Neural progenitor cell (in vitro differentiated cells): ENCODE results near the gene UTS2.

Experiments used
- EZH2 ChIP-seq: fragments of 200-600 bp; sonication (generic); IDR thresholded peaks from 2 replicates; pipeline ENCODE4 v1.6.1; 2017; ENCODE audit warnings: antibody characterized with exemption, mild to moderate bottlenecking, moderate library complexity
- EZH2phosphoT487 ChIP-seq: fragments of 200-600 bp; sonication (generic); IDR thresholded peaks from 2 replicates; pipeline ENCODE4 v1.6.1; 2017; ENCODE audit warnings: antibody characterized with exemption
- TF ChIP-seq, protein P1 (sequence below): fragments of 200-600 bp; sonication (generic); IDR thresholded peaks from 2 replicates; pipeline ENCODE4 v1.5.1; 2017; ENCODE audit warnings: antibody characterized with exemption, mild to moderate bottlenecking

DNA sequence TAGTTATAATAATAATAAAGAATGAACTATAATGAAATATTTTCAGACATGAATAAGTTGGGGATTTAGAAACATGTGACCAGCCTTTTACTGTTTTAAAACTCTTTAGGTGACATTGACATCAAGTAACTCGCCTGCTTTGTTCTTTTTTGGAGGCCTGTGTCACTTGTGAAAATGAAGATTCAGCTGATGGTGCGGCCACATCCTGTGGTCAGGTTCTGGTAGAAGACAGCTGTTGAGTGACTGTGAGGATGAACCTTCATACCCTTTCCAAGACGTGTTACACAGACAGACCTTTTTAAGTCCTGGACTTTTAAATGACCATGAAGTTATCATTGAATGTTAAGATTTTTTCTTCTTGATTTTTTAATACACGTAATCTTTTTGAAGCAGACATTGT lies 10.3 kb downstream of the UTS2 start:
- TF ChIP-seq, protein P1, sequence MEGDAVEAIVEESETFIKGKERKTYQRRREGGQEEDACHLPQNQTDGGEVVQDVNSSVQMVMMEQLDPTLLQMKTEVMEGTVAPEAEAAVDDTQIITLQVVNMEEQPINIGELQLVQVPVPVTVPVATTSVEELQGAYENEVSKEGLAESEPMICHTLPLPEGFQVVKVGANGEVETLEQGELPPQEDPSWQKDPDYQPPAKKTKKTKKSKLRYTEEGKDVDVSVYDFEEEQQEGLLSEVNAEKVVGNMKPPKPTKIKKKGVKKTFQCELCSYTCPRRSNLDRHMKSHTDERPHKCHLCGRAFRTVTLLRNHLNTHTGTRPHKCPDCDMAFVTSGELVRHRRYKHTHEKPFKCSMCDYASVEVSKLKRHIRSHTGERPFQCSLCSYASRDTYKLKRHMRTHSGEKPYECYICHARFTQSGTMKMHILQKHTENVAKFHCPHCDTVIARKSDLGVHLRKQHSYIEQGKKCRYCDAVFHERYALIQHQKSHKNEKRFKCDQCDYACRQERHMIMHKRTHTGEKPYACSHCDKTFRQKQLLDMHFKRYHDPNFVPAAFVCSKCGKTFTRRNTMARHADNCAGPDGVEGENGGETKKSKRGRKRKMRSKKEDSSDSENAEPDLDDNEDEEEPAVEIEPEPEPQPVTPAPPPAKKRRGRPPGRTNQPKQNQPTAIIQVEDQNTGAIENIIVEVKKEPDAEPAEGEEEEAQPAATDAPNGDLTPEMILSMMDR, result no peak
- TF ChIP-seq EZH2, result no peak
- no peak for TF ChIP-seq EZH2phosphoT487
